Measurements from ENCODE around the gene IFRD2.
A peak's percentile ranks its signal among the peaks of the same experiment; 100 is the strongest.
"Not testable (repeated sequence)": the region's sequence is repeated elsewhere in the genome, so short reads cannot be mapped to it uniquely, and the experiment has no call there.

IFRD2 gene

DNA sequence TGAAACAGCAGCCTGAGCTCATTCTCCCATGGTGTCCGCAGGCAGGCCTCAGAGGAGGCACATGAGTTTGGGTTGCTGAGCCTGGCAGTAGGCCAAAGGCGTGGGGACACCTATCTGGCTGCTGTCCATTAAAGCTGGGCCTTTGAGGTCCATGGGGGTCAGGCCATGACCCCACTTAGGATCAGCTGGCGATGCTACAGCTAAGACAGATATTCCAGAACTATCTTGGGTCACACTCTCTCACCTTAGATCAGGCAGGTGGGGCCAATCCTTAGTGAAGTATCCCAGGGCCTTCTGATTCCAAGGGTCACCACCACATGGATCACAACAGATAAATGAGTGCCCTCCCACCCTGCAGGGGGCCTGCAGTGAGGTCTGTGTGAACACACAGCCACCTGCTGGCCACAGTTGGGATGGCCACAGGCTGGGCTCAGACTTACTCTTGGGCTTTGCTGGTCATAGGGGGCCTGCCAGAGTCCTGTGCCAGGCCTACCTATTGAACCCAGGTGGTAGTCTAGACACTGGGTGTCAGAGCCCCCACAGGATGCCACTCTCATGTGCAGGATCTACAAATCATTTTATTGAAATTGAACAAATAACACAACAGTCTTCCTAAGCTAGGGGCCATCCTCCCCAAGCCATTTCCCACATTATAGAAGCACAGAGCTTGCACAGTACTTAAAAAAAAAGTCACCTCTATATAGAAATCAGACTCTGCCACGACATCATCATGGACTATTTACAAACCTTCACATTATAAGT is 32.3 kb upstream of the IFRD2 start:
- no peak for DNase-seq (ENCODE audit: low read depth in 1 of 2, low spot score in 1 of 2)

DNA sequence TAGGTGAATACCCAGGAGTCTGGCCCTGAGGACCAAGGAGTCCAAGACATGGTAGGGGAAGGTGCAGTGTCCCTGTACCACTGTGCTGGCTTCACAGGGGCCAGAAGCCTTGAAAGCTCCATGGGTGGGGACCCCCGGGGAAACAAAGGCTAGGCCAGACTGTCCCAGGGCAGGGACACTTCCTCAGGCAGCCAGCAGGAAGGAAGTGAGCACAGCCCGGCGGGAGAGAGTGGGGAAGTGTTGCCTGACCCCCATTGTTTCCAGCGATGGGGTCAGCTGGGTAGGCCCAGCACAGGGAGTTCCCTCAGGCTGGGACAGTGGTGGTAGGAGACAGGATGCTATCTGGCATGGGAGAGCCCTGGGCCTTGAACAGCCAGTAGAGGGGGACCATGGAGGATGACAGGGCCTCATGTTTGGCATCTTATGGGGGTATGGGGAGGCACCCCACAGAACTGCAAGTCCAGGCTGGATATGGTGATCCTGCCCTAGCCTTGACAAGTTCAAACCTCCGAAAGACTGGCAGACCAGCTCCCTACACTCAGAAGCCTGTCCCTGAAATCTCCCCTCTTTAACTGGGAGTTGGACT is 31.5 kb upstream of the IFRD2 start:
- DNase-seq (ENCODE audit: low read depth in 1 of 2, low spot score in 1 of 2): no peak

DNA sequence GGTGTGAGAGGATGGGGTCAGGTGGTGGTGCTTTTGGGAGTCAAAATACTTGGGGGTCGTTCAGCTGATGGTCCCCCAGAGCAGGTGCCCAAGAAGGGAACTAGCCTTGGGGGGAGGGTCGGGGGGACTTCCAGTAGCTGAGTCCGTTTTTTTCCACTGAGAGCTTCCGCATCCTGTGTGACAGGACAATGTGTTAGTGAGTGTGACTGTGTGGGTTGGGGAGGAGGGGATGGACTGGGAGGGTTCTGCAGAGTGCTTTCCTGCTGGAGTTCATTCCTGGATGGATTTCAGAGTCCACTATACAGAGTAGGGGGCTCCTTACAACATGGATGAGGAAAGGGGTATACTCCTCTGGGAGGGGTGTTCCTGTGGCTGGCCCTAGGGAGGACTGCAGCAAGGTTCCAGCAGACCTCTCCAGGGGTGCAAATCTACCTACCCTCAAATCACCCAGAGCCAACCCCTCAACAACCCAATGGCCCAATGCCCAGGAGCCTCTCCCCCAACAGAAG is 30.9 kb upstream of the IFRD2 start:
- no peak for DNase-seq (ENCODE audit: low read depth in 1 of 2, low spot score in 1 of 2)

DNA sequence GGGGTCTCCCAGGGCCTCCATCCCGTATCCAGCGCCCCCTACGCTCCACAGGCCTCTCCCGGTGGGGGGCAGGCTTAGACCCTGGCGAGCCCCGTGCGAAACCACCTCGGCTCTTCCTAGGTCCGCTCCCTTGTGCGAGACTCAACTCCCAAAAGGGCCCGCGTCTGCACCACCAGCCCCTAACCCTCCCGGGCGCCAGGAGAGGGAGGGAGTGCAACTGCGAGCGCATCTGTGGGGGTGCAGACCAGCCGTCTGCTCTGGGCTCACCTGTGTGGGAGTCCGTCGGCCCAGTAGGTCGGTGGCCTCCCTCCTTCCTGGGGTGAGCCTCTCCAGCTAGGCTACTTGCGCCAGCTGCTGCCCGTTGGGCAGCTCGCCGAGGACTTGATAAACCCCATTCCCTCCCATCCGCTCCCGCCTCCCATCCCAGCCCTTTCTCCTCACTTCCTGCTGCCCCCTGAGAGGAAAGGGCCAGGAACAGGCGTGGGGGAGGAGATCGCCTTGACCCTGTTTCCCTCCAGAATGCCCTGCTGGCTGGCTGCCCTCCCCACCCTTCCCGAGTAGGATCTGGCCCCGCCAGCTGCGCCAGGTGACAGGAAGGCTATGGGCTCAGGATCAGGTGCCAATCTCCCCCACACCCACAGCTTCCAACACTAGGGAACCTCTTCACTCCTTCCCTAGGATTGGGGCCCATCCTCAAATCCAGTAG is 30.3 kb upstream of the IFRD2 start, which contains the start of gene HYAL2:
Gene HYAL2, minus strand, starts transcription at position 360 of the 706 bp plus-strand sequence. CDS start 2,256 bp downstream, outside the sequence.
- DNase-seq (ENCODE audit: low read depth in 1 of 2, low spot score in 1 of 2): no peak

GRCh38 chr3:50322115-50322385 is 29.8 kb upstream of the IFRD2 start:
- no peak for DNase-seq (ENCODE audit: low read depth in 1 of 2, low spot score in 1 of 2)

DNA sequence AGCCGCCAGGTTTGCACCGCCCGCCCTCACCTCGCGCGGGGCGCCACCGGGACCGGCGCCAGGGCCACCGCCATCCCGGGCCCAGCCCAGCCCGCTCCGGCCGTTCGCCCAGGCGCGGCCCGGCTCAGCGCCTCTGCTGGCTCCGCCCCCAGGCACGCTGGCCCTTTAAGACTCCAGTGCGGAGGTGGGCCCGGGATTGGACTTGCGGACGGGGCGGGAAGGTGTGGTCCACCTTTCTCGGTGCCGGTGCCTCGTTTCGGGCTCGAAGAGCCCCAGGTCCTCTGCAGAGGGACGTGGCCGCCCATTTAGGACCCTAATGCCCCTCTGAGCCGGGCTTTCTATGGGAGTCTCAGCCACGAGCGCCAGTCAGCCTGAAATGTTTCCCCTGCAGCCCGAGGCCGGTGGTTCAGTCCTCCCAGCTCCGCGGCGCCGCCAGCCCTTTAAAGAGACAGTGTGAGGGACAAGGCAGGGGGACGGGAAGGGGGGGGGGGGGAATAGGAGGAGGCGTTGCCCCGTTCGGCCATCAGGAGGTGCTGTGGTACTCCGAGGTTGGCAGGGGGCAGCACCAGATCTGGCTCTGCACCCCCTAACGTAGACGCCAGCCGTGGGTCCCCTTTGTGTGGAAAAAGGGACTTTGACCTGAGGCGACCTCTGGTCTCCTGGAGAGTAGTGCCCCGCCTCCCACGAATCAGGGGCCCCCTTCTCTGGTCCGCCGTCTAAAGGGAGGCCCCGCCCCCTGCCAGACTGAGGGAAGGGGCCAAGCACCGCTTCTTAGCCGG is 29.3 kb upstream of the IFRD2 start:
- DNase-seq (ENCODE audit: low read depth in 1 of 2, low spot score in 1 of 2): peak; percentile 75 to 78

- peak in 1 of 2 donors; percentile 47 for DNase-seq (ENCODE audit: low read depth in 1 of 2, low spot score in 1 of 2)
Measured at GRCh38 chr3:50320853-50321335, 28.7 kb upstream of the IFRD2 start.

GRCh38 chr3:50319894-50320625 is 27.8 kb upstream of the IFRD2 start:
- DNase-seq (ENCODE audit: low read depth in 1 of 2, low spot score in 1 of 2): no peak

DNA sequence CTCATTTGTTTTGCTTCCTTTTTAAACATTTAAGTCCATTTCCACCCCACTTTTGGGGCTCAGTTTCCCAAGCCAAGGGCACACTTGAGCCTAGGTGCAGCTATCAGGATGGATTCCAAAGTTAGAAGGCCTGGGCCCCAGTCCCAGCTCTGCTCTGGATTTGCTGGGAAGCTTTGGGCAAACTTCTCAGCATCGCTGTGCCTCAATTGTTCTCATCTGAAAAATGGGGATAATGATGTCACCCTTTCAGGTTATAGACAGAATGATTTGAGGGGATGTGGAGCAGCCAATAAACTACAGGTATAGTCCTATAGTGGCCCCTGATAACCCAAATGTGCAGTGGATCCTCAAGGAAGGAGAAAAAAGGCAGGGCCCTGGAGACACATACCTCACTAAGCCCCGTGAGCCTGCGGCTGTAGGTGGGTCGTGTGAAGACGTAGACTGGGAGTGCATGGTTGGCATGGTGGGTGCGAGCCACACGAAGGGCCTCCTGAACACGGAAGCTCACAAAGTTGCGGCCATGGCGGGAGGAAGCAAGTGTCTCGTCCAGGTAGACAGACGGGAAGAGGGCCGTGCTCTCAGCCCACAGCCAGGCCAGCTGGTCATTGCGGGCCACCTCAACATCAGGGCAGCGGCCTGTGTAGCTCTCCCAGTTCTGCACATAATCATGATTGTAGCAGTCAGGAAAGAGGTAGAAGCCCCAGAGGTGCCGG is 27.1 kb upstream of the IFRD2 start:
- no peak for DNase-seq (ENCODE audit: low read depth in 1 of 2, low spot score in 1 of 2)

- no peak for DNase-seq (ENCODE audit: low read depth in 1 of 2, low spot score in 1 of 2)
Measured at GRCh38 chr3:50318615-50319014, 26.4 kb upstream of the IFRD2 start.

- DNase-seq (ENCODE audit: low read depth in 1 of 2, low spot score in 1 of 2): no peak
Measured at GRCh38 chr3:50318163-50318562, 25.9 kb upstream of the IFRD2 start.

DNA sequence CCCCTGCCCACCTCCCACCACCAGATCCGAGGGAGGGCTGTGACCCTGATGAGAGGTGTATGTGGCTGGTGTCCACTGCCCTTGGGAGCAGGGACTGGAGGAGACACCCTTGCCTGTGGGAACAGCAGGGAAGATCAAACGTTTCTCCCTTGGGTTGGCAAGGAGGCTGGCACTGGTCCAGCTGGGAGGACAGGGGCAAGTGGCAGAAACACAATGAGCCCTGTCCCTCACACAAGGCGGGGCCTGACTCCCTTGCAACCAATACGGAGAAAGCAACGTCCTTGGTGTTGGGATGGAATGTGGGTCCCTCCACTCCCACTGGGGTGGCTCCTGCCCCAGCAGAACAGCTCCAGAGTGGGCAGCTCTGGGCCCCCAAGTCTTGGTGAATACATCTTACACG is 25.1 kb upstream of the IFRD2 start:
- no peak for DNase-seq (ENCODE audit: low read depth in 1 of 2, low spot score in 1 of 2)

GRCh38 chr3:50316657-50317242 is 24.5 kb upstream of the IFRD2 start:
- no peak for DNase-seq (ENCODE audit: low read depth in 1 of 2, low spot score in 1 of 2)

GRCh38 chr3:50314816-50315215 is 22.6 kb upstream of the IFRD2 start:
- DNase-seq (ENCODE audit: low read depth in 1 of 2, low spot score in 1 of 2): no peak

GRCh38 chr3:50314342-50314741 is 22.1 kb upstream of the IFRD2 start:
- DNase-seq (ENCODE audit: low read depth in 1 of 2, low spot score in 1 of 2): no peak

DNA sequence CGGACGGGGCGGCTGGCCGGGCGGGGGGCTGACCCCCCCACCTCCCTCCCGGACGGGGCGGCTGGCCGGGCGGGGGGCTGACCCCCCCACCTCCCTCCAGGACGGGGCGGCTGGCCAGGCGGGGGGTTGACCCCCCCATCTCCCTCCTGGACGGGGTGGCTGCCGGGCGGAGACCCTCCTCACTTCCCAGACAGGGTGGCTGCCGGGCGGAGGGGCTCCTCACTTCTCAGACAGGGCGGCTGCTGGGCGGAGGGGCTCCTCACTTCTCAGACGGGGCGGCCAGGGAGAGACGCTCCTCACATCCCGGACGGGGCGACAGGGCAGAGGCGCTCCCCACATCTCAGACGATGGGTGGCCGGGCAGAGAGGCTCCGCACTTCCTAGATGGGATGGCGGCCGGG is 19.8 kb upstream of the IFRD2 start:
- not testable (repeated sequence) for DNase-seq (ENCODE audit: low read depth in 1 of 2, low spot score in 1 of 2)

- DNase-seq (ENCODE audit: low read depth in 1 of 2, low spot score in 1 of 2): no peak
Measured at GRCh38 chr3:50304601-50305000, 12.4 kb upstream of the IFRD2 start.

DNA sequence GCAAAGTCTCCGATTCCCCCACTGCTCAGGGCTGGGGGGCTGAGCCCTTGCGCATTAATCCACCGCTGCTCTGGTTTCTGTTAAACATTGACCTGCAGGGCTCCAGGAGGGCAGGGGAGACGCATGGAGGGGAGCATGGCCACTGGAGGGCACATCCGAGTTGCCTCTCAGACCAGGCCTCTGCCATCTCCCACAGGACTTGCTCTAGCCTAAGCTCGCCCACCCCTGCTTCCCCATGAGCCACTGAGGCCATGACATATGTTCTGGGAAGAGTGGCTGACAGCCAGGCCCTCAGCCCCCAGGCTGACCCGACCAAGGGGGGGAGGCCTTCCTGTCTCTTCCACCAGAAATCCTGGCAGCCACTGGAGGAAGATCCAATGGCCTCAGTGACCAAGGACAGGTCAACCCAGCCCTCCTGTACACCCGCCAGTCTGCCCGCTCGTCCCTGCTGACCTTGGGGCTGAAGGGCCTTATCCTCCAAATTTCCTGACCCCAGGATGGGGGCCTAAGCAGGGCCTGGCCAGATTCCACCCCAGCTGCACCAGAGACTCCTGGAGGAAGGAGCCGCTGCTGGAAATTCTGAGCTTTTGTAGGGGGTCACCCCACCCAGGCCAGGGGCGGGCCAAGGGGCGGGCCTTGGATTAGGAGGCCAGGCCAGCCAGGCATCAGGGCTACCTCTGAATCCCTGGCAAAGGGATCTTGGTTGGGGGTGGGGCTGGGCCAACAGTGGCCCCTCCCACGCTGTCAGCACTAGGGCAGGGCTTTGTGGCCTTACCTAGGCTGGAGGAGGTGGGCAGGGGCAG is 11.0 kb upstream of the IFRD2 start, which contains the start of gene HYAL1:
Gene HYAL1, minus strand, starts transcription at position 562 of the 803 bp plus-strand sequence. CDS start 618 bp downstream, outside the sequence.
- no peak for DNase-seq (ENCODE audit: low read depth in 1 of 2, low spot score in 1 of 2)

Data from activated CD4-positive, alpha-beta T cell treated with anti-CD3 and anti-CD28 coated beads, Interleukin-2, amount 50 U/mL, for 24 hours (primary cell).